HG03439 (cell line): ENCODE data around the gene PRKAR2B.
"Not testable (repeated sequence)": the region's sequence is repeated elsewhere in the genome, so short reads cannot be mapped to it uniquely, and the experiment has no call there.

Source experiments
- ATAC-seq: cut with Tn5 transposase; IDR thresholded peaks from one replicate; pipeline ENCODE4 v1.9.1; 2021; ENCODE audit warnings: mild to moderate bottlenecking, moderate library complexity; ENCODE audit not compliant: unreplicated experiment

Gene PRKAR2B

GRCh38 chr7:107076781-107077698, 32.5 kb downstream of the PRKAR2B start:
- no peak for ATAC-seq

GRCh38 chr7:107077699-107078516, 33.4 kb downstream of the PRKAR2B start:
- ATAC-seq: no peak

DNA sequence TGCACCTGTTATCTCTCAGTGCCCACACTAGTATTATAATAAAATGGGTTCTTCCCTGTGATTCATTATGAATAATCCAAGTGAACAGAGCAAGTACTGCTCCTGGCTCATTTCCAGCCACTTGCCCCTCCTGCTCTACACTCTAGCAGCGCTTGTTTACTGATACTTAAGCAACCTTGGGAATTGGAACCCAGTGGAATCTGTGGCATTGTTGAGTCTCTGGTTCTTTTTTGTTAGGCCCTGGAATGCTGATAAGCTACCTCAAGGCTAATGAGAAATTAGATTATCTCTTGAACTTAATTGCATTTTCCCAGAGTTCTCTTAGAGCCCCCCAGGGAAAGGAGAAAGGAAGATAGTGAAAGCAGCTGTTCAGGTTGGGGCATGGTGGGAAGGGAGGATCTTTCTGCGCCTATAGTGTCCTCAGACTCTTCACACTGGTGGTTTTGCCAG, 34.0 kb downstream of the PRKAR2B start:
- ATAC-seq: no peak

DNA sequence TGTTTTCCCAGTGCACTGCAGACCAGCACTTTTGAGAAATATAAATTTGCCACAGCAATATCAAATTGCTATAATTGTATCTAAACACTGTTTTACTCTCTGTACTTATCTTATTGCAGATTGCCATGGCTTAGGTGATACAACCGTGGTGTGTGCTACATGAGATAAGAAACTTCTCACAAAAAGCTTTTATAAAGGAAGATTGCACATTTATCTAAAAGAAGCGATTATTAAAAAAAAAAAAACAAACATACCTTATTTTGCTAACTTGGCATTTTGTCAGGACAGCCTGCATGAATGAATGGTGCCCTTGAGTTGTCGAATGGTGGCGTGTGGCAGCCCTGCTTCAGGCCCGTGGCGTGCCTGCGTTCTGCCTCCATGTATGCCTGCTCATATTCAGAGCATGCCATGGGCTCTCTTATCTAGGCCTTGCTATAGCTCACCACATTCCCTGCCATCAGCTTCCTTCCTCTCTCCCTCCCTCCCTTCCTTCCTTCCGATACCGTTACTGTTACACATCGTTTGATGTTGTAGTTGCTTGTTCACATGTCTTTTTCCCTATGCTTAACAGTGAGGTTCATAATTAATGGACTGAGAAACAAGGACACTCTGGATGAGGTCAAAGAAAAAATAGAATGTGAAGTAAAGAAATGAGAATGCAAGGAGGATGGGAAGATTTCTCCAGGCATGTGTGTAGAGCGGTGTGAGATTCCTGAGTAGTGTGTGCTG, 34.9 kb downstream of the PRKAR2B start:
- ATAC-seq: no peak

- ATAC-seq: no peak
These were observed 35.6 kb downstream of the PRKAR2B start for GRCh38 chr7:107080099-107080505.

DNA sequence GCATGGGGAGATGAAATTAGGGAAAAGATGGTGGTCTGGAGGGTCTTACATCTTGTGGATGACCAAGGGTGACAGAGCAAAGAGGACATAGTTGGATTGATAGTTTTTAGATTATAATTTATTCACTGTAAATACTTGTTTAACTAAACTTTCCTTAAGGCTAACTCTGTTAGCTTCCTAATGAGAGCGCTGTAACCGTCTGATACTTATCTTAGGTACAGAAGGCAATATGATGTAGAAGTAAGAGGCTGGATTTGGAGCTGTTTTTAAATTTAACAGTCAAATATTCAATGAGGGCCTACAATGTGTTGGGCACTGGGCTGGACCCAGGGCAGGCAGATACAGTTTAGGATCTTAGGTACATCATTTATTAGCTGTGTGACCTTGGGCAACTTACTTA, 36.0 kb downstream of the PRKAR2B start:
- ATAC-seq: no peak

DNA sequence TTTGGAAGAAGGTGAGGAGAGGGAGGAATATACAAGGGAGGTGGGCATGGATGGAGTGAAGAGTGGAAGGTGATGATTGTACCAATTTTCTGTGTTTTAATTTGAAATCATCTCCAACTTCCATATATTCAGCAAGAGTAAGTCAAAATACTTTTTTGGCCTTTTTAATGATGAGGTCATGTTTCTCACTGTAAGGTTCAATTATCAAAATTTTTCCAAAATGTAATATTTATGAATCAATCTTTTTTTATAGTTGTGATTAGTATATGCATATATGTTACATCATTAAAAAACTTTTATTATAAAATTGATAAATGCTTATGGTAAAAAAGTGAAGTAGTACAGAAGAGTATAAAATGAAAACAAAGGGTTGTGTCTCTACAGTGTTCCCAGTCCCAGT, 40.7 kb downstream of the PRKAR2B start:
- no peak for ATAC-seq

DNA sequence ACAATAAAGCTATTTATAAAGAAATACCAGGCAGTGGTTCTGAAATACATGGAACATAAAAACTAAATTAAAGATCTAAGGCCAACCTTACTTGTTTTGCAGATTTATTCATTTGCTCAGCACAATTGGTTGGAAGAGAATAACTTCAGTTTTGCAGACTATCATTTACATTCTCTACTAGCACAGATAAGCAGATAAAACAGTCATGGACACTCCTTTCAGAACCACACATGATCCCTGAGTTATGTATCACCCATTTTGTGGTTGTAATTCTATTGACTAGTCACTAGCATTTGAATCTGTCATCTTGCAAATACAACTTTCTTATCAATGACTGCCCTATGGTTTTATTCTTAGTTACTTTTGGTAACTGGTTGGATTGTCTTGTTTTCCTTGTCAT, 45.1 kb downstream of the PRKAR2B start:
- ATAC-seq: no peak

GRCh38 chr7:107090457-107090856, 46.0 kb downstream of the PRKAR2B start:
- ATAC-seq: no peak

DNA sequence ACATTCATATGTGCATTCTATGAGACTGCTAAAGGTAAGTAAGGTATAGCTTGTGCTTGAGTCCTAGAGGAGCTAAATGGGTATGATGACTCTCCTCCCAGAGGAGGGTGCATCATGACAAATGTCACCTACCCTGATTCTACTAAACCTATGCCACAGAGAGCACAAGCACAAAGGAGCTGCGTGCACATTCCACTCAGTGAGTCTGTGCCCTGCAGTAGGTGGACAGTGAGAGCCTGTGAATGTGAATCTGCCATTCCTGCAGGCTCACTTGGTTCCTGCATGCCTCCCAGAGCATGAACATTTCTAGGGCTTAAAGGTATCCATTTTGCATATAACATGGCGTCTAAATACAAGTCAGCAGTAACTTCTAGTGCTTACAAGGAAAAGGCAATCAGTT, 46.8 kb downstream of the PRKAR2B start:
- ATAC-seq: no peak

- ATAC-seq: not testable (repeated sequence)
These were observed 49.2 kb downstream of the PRKAR2B start for GRCh38 chr7:107093671-107094070.

DNA sequence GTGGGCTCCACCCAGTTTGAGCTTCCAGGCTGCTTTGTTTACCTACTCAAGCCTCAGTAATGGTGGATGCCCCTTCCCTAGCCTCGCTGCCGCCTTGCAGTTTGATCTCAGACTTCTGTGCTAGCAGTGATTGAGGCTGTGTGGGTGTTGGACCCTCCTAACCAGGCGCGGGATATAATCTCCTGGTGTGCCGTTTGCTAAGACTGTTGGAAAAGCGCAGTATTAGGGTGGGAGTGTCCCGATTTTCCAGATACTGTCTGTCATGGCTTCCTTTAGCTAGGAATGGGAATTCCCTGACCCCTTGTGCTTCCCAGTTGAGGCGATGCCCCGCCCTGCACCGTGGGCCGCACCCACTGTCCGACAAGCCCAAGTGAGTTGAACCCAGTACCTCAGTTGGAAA, 54.6 kb downstream of the PRKAR2B start:
- ATAC-seq: not testable (repeated sequence)

- no peak for ATAC-seq
These were observed 56.3 kb downstream of the PRKAR2B start for GRCh38 chr7:107100824-107101223.

GRCh38 chr7:107103369-107103768, 58.9 kb downstream of the PRKAR2B start:
- ATAC-seq: no peak

- no peak for ATAC-seq
These were observed 60.3 kb downstream of the PRKAR2B start for GRCh38 chr7:107104801-107105200.

DNA sequence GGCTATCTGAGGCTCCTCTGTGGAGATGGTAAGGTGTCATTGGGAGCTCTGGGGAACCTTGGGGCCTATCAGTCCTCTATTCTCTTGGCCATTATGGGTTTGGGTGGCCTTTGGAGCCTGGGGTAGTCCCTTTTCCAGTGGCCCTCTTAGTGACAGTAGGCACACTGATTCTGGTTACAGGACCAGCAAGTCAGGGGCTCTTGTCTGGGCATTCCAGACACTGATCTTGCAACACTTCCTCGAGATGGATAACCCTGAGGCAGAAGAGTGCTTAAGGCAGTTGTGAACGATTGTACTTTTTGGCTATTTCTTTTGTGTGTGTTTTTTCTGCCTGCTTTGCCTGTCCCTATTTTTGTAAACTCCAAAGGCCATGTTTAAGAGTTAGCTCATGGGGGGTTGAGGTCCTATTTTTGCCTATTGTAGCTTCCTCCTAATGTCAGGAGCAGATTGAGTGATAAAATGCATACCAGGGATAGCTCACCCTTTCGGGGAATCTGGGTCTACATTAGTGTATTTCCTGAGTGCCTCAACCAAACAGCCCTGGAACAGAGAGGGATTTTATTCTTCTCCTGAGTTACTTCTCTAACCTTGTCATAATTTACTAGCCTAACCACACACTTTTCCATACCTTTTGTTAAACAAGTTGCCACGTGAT, 61.2 kb downstream of the PRKAR2B start:
- no peak for ATAC-seq

DNA sequence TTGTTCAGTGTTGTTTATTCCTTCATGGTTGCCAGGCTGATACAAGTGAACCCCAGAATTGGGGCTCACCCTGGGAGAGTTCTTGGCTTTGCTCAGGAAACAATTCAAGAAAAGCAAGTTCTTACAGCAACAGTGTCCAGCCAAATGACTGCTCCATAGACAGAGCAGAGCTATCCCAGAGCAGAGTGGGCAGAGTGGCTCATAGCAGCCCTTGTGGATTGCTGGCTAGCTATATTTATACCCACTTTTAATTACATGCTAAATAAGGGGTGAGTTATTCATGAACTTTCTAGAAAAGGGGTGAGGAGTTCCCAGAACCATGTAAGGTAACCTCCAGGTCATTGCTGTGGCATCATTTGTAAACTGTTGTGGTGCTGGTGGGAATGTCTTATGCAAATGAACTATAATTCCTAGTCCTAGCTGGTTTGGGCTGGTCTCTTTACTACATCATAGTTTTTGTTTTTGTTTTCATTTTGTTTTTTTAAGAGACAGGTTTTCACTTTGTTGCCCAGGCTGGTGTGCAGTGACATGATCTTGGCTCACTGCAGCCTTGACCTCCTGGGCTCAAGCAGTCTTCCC, 64.4 kb downstream of the PRKAR2B start:
- no peak for ATAC-seq

- ATAC-seq: no peak
These were observed 65.5 kb downstream of the PRKAR2B start for GRCh38 chr7:107109955-107110354.

- no peak for ATAC-seq
These were observed 66.7 kb downstream of the PRKAR2B start for GRCh38 chr7:107111196-107111595.

DNA sequence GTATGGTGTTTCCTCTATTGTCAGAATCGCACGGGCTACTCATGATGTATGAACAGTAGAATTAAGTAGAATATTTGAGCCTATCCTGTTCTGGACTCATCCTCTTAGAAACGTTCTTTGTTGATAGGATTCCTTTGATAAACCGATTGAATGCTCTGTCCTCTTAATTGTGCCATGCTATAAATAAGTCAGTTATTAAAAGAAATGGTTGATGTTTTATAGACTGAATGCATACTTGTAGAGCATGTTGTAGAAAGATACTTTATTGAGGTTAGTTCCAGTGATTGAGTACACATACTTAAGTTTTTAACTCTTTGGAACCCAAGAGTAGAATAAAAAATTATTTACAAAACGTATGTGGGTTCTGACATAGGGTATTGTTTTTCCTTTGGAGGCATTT, 69.4 kb downstream of the PRKAR2B start:
- ATAC-seq: no peak
